DOHH2 (cell line): ENCODE data around the gene ZRANB1.

Source experiments
- EZH2phosphoT487 ChIP-seq: fragments of 200-600 bp; sonication (generic); IDR thresholded peaks from 2 replicates; pipeline ENCODE4 v1.6.1; 2017; ENCODE audit warnings: borderline replicate concordance, mild to moderate bottlenecking, antibody characterized with exemption, low read length, moderate library complexity, mixed read lengths
- TF ChIP-seq, protein P1 (sequence below): fragments of 200-600 bp; sonication (generic); IDR thresholded peaks from one replicate; pipeline ENCODE4 v1.5.1; 2014; ENCODE audit warnings: antibody characterized with exemption, mild to moderate bottlenecking, low read depth, low read length; ENCODE audit not compliant: poor library complexity, severe bottlenecking

DNA sequence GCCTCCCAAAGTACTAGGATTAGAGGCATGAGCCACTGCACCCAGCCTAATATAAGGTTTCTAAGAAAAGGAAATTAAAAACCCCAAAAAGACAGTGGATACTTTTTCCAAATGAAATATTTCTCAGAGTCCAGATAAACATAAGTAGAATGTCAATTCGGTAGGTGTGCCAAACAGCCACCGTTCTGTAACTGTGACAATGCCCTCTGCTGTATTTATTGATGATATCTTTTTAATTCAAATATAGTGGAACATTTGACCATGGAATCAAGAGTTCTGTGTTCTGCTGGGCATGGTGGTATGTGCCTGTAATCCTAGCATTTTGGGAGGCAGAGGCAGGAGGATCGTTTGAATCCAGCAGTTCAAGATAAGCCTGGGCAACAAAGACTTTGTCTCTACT, 28.8 kb upstream of the ZRANB1 start:
- TF ChIP-seq, protein P1, sequence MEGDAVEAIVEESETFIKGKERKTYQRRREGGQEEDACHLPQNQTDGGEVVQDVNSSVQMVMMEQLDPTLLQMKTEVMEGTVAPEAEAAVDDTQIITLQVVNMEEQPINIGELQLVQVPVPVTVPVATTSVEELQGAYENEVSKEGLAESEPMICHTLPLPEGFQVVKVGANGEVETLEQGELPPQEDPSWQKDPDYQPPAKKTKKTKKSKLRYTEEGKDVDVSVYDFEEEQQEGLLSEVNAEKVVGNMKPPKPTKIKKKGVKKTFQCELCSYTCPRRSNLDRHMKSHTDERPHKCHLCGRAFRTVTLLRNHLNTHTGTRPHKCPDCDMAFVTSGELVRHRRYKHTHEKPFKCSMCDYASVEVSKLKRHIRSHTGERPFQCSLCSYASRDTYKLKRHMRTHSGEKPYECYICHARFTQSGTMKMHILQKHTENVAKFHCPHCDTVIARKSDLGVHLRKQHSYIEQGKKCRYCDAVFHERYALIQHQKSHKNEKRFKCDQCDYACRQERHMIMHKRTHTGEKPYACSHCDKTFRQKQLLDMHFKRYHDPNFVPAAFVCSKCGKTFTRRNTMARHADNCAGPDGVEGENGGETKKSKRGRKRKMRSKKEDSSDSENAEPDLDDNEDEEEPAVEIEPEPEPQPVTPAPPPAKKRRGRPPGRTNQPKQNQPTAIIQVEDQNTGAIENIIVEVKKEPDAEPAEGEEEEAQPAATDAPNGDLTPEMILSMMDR = no peak
- no peak for TF ChIP-seq EZH2phosphoT487
